Measurements from ENCODE around the gene SLC6A9. TPM values are rescaled to one million over a fixed set of nuclear protein-coding genes. Genes with fewer than 3 reads are reported as not detected.

SLC6A9 gene
- total and polyA plus RNA-seq, 2 experiments from 2014 or later: 14.4 to 20.0 TPM

DNA sequence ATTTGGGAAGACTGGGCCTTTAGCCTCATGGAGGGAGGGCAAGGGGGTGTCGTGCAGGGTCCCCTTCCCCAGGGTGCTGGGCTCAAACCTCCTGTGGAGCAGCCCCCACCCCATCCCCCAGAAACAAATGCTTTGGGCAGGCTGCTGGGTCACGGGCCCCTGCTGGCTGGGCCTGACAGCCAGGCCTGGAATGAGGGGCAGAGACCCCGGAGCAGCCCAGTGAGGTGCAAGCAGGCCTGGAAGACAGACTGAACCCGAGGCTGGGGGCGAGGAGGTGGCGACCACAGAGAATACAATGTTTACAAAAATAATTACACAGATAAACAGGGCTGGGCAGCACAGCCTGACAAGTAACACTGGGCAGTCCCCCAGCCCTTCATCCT is 34.5 kb downstream of the SLC6A9 start:
- Mint-ChIP-seq H3K4me1 (peaks cover 29% of the 10 kb centered on the region), H3K36me3 (ENCODE audit: low read depth) (peaks cover 35% of the 10 kb centered on the region), H3K9me3 (no peaks in the 10 kb centered on the region), H3K4me3 (no peak overlapping the region), H3K27me3 (ENCODE audit: insufficient read depth, low read depth, poor library complexity) (peaks cover 36% of the 10 kb centered on the region), H3K27ac (no peak overlapping the region)
- ATAC-seq (no peak), DNase-seq (ENCODE audit: low spot score) (no peak)
- no peaks in the 10 kb centered on the region for H3K79me2 ChIP-seq (replicated peaks; ENCODE audit: insufficient read depth)
- no peaks in the 10 kb centered on the region for H3K9me2 ChIP-seq (ENCODE audit: insufficient read depth)
- no peak overlapping the region for H3K4me3 ChIP-seq
- H3K27me3 ChIP-seq (ENCODE audit: insufficient read depth): peaks cover 6% of the 10 kb centered on the region; the same call in 1 of the 2 replicates
- TF ChIP-seq CTCF (conservative IDR thresholded peaks at IDR 0.05; ENCODE audit: low read depth in 2 of 2): no peak
- no peak for TF ChIP-seq POLR2AphosphoS5 (IDR thresholded peaks at IDR 0.05; ENCODE audit: low read depth)
- TF ChIP-seq JUNB (IDR thresholded peaks at IDR 0.05; ENCODE audit: unreplicated experiment): no peak
- TF ChIP-seq, protein P1, sequence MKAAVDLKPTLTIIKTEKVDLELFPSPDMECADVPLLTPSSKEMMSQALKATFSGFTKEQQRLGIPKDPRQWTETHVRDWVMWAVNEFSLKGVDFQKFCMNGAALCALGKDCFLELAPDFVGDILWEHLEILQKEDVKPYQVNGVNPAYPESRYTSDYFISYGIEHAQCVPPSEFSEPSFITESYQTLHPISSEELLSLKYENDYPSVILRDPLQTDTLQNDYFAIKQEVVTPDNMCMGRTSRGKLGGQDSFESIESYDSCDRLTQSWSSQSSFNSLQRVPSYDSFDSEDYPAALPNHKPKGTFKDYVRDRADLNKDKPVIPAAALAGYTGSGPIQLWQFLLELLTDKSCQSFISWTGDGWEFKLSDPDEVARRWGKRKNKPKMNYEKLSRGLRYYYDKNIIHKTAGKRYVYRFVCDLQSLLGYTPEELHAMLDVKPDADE (IDR thresholded peaks at IDR 0.05): no peak
- TF ChIP-seq CREB1 (CRISPR knock-in tag; IDR thresholded peaks at IDR 0.05; ENCODE audit: low read depth): no peak
- TF ChIP-seq EZH2phosphoT487 (IDR thresholded peaks at IDR 0.05; ENCODE audit: unreplicated experiment): no peak
- TF ChIP-seq, protein P2, sequence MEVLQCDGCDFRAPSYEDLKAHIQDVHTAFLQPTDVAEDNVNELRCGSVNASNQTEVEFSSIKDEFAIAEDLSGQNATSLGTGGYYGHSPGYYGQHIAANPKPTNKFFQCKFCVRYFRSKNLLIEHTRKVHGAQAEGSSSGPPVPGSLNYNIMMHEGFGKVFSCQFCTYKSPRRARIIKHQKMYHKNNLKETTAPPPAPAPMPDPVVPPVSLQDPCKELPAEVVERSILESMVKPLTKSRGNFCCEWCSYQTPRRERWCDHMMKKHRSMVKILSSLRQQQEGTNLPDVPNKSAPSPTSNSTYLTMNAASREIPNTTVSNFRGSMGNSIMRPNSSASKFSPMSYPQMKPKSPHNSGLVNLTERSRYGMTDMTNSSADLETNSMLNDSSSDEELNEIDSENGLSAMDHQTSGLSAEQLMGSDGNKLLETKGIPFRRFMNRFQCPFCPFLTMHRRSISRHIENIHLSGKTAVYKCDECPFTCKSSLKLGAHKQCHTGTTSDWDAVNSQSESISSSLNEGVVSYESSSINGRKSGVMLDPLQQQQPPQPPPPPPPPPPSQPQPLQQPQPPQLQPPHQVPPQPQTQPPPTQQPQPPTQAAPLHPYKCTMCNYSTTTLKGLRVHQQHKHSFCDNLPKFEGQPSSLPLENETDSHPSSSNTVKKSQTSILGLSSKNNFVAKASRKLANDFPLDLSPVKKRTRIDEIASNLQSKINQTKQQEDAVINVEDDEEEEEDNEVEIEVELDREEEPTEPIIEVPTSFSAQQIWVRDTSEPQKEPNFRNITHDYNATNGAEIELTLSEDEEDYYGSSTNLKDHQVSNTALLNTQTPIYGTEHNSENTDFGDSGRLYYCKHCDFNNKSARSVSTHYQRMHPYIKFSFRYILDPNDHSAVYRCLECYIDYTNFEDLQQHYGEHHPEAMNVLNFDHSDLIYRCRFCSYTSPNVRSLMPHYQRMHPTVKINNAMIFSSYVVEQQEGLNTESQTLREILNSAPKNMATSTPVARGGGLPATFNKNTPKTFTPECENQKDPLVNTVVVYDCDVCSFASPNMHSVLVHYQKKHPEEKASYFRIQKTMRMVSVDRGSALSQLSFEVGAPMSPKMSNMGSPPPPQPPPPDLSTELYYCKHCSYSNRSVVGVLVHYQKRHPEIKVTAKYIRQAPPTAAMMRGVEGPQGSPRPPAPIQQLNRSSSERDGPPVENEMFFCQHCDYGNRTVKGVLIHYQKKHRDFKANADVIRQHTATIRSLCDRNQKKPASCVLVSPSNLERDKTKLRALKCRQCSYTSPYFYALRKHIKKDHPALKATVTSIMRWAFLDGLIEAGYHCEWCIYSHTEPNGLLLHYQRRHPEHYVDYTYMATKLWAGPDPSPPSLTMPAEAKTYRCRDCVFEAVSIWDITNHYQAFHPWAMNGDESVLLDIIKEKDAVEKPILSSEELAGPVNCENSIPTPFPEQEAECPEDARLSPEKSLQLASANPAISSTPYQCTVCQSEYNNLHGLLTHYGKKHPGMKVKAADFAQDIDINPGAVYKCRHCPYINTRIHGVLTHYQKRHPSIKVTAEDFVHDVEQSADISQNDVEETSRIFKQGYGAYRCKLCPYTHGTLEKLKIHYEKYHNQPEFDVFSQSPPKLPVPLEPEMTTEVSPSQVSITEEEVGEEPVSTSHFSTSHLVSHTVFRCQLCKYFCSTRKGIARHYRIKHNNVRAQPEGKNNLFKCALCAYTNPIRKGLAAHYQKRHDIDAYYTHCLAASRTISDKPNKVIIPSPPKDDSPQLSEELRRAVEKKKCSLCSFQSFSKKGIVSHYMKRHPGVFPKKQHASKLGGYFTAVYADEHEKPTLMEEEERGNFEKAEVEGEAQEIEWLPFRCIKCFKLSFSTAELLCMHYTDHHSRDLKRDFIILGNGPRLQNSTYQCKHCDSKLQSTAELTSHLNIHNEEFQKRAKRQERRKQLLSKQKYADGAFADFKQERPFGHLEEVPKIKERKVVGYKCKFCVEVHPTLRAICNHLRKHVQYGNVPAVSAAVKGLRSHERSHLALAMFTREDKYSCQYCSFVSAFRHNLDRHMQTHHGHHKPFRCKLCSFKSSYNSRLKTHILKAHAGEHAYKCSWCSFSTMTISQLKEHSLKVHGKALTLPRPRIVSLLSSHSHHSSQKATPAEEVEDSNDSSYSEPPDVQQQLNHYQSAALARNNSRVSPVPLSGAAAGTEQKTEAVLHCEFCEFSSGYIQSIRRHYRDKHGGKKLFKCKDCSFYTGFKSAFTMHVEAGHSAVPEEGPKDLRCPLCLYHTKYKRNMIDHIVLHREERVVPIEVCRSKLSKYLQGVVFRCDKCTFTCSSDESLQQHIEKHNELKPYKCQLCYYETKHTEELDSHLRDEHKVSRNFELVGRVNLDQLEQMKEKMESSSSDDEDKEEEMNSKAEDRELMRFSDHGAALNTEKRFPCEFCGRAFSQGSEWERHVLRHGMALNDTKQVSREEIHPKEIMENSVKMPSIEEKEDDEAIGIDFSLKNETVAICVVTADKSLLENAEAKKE (CRISPR knock-in tag; IDR thresholded peaks at IDR 0.05): no peak
- TF ChIP-seq ZNF331 (CRISPR knock-in tag; IDR thresholded peaks at IDR 0.05; ENCODE audit: low read depth): no peak
- no peak for TF ChIP-seq REST (IDR thresholded peaks at IDR 0.05; ENCODE audit: unreplicated experiment)
- TF ChIP-seq STAT1 (IDR thresholded peaks at IDR 0.05; ENCODE audit: unreplicated experiment): no peak
- no peak for TF ChIP-seq EZH2 (IDR thresholded peaks at IDR 0.05; ENCODE audit: low read depth, unreplicated experiment)
- TF ChIP-seq NANOG (IDR thresholded peaks at IDR 0.05; ENCODE audit: borderline replicate concordance): no peak
- no peak for TF ChIP-seq ZNF114 (CRISPR knock-in tag; IDR thresholded peaks at IDR 0.05)
- H4K20me1 ChIP-seq (replicated peaks; ENCODE audit: insufficient read depth): no peaks in the 10 kb centered on the region; the same call in 1 of the 2 replicates
- no peak overlapping the region for H3K27ac ChIP-seq (ENCODE audit: low read depth)
- no peak overlapping the region for H2AFZ ChIP-seq
- H3F3A ChIP-seq (replicated peaks; ENCODE audit: low read depth): peaks cover 9% of the 10 kb centered on the region
- H3K4me2 ChIP-seq: no peak overlapping the region
- peaks cover 10% of the 10 kb centered on the region for H3K4me1 ChIP-seq (ENCODE audit: insufficient read depth)
- 0 out of 2 replicates have a peak, but pooled peaks cover 3% of the 10 kb centered on the region for H3K36me3 ChIP-seq (ENCODE audit: insufficient read depth)

Measured in GM23338 (cell line).